Stimulated activated CD4-positive, alpha-beta T cell treated with anti-CD3 and anti-CD28 coated beads, Interleukin-4, amount 100 ng/mL, for 4 hours (primary cell): Measurements from ENCODE around the gene CDCA3.
A peak's percentile ranks its signal among the peaks of the same experiment; 100 is the strongest.

Source experiments
- DNase-seq, 2 experiments: peaks; one replicate each; pipeline ENCODE4 v3.0.0-alpha.2; 2020

CDCA3 gene

DNA sequence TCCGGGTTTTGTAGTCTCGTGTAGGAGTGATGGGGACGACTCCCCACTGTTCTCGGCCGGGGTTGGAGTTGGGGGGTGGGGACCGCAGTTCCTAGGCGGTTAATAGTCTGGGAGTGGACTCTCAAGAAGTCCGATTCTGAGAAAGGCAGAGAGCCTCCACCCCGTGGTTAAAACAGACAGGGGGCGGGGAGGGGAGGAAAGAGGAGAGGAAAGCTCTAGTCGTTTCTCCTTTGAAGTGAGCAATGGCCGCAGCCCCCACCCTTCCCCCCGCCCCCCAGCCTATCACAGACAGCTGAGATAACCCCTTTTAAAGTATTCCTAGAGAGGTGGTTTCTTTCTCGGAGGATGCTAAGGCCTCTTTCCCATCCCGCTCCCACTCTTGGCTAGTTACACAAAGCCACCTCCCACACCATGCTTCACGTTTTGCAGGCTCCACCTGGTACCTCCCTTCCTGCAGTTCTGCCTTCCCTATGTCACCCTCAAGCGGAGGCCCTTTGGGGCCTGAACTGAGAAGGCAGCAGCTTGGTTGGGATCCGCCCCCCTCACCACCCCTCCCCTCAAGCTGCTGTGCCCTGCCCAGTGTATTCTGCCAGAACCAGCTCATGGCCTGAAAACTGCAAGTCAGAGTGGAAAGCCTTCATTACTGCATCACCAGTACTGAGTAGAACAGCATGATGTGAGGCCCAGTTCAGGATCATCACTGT, 1.7 kb upstream of the CDCA3 start:
- DNase-seq: peak; percentile 56 to 68

DNA sequence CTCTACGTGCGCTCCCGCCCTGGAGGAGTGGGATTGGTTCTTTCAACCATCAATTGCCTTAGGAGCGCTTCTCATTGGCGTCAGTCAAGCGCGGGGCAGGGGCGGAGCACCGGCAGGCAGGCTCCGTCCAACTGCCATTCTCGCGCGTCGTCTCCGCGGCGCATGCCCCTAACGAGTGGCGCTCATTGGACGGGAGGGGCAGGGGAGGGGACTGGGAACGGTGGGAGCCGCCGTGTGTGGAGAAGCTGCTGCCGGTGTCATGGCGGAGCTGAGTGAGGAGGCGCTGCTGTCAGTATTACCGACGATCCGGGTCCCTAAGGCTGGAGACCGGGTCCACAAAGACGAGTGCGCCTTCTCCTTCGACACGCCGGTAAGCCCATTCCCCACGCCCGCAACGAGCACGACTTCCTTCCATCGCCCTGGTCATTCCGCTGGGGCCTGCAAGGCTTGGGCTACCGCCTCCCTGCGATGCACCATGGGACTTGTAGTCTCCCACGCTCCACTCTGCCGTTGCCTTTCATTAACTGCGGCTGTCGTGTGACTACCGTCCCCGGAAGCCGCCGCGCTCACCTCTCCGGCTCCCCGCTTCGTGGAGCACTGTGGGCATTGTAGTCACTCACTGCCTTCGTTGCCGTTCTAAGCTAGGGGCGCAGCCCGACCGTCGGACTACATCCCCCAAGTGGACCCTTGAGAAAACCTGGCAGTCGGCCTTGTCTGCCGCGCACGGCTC, 1.0 kb upstream of the CDCA3 start, which contains the start of gene USP5:
Gene USP5 (plus strand): TSS at position 230 of the 730 bp plus-strand sequence. CDS start 30 bp downstream, at position 260.
- peak; percentile 93 to 99 for DNase-seq

DNA sequence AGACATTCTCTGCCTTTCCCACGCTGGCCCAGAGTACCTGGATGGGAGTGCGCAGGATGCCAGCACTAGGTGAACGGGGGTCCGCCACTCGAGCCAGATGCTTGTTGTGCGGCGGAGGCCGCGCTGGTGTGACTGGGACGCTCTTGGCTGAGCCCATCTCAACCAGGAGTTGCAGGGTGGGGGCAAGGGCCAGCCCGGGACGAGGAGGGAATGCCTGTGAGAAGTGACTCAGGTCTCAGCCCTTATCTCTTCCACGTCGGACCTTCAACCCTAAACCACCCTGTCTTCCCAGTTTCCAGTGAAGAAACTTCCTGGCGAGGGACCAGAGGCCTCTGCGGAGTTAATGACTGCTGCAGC, 312 bp downstream of the CDCA3 start:
- no peak for DNase-seq

DNA sequence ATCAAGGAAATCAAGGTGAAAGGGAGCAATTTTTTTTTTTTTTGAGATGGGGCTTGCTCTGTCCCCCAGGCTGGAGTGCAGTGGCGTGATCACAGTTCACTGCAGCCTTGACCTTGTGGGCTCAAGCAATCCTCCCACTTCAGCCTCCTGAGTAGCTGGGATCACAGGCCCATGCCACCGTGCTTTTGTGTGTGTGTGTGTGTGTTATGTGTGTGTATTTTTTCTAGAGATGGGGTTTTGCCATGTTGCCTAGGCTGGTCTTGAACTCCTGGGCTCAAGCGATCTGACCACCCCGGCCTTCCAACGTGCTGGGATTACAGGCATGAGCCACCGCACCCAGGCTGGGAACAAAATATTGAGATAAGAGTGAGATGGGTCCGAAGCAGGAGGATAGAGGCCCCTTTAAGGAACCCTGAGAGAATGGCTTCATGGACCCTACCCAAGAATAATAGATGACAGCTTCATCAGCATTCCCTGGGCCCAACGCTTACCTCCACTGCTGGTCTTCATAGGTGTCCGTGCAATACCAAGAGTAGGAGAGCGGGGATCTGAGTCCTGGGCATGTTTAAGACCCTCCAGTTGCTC, 1.0 kb downstream of the CDCA3 start:
- DNase-seq: no peak

DNA sequence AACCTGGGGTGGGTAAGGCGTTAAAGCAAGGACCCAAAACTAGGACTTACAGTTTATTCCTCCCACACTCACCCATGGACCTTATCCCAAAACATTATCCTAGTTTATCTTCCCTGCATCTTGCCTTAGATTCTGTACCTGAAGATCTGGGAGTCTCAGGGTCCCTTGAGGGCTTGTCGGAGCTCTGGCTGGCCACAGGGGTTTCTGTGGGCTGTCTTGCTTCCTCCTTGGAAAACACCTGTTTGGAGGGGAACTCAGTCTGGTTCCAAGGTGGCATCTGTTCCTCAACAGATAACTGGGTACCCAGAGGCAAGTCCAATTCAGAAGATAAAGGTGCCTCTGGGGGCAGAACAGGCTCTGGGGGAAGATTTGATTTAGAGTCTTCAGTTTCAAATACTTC, 1.7 kb downstream of the CDCA3 start:
- no peak for DNase-seq

DNA sequence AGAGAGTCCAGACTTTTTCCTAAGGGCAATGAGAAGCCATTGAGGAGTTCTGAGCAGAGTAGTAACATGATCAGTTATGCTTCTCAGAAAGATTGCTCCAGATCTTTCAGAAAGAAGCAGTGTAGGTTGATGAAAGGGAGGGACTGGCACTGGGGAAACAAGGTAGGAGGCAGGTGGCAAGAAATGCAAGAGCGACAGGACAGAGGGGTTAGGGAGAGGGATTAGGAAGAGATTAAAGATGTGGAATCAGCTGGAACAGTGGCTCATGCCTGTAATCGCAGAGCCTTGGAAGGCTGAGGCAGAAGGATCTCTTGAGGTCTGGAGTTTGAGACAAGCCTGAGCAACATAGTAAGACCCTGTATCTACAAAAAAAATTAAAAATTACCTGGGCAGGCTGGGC, 3.4 kb downstream of the CDCA3 start:
- no peak for DNase-seq

DNA sequence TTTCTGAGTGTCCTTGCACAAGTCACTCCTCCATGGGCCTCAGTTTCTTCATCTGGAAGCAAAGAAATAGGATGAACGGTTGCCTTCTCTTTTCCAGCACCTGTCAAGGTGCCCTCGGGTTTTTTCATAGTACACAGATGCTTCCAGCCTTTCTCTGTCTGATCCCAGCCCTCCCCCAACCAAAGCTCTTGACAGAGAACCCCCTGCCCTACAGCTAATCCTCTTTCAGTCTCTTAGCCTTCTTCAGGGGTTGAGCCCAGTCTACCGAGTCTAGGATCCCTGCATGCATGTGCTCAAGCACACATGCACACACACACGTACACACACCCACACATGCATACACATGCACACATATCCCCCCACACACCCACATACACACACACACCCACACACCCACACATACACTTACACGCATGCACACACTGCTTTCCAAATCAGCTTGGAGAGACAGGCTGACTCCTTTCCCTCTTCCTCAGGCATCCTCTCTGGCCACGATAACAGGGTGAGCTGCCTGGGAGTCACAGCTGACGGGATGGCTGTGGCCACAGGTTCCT, 4.7 kb downstream of the CDCA3 start:
- DNase-seq: no peak

DNA sequence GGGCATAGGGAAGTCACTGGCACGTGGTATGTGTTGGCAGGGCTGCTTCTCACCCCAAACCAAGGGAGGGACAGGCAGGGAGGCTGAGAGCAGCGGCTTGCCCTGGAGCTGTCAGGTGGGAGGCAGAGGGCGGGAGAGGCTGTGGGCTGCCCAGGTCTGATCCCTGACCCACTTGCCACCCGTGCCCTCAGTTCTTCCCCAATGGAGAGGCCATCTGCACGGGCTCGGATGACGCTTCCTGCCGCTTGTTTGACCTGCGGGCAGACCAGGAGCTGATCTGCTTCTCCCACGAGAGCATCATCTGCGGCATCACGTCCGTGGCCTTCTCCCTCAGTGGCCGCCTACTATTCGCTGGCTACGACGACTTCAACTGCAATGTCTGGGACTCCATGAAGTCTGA, 5.7 kb downstream of the CDCA3 start:
- DNase-seq: no peak

DNA sequence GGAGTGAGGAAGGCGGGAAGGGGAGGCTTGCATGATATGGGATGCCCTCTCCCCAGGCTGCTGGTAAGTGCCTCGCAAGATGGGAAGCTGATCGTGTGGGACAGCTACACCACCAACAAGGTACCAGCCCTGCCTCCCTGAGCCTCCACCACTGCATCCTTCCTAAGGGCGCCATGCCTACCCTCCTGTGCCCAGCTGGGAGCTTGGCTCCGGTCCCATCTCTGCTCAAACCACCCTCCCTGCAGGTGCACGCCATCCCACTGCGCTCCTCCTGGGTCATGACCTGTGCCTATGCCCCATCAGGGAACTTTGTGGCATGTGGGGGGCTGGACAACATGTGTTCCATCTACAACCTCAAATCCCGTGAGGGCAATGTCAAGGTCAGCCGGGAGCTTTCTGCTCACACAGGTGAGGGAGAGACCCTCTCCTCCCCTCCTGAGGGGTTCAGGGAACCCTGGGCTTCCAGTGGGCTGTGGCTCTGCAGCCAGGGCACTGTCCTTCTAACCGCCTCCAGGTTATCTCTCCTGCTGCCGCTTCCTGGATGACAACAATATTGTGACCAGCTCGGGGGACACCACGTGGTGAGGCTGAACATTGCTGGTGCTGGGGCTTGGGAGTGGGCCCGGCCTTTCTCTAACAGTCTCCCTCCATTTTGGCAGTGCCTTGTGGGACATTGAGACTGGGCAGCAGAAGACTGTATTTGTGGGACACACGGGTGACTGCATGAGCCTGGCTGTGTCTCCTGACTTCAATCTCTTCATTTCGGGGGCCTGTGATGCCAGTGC, 7.8 kb downstream of the CDCA3 start:
- DNase-seq: no peak

DNA sequence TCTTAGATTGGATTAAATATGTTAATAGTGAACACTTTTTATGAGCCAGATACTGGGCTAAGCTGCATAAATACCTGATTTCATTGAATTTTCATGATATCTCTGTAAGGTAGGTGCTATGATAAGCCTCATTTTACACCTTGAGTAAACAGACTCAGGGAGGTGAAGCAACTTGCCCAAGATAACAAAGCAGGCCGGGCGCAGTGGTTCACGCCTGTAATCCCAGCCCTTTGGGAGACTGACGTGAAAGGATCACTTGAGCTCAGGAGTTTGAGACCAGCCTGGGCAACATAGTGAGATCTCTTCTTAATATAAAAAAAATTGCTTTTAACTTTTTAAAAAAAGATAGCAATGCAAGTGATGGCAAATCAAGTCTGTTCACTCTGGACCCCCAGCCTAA, 9.0 kb downstream of the CDCA3 start:
- DNase-seq: no peak

DNA sequence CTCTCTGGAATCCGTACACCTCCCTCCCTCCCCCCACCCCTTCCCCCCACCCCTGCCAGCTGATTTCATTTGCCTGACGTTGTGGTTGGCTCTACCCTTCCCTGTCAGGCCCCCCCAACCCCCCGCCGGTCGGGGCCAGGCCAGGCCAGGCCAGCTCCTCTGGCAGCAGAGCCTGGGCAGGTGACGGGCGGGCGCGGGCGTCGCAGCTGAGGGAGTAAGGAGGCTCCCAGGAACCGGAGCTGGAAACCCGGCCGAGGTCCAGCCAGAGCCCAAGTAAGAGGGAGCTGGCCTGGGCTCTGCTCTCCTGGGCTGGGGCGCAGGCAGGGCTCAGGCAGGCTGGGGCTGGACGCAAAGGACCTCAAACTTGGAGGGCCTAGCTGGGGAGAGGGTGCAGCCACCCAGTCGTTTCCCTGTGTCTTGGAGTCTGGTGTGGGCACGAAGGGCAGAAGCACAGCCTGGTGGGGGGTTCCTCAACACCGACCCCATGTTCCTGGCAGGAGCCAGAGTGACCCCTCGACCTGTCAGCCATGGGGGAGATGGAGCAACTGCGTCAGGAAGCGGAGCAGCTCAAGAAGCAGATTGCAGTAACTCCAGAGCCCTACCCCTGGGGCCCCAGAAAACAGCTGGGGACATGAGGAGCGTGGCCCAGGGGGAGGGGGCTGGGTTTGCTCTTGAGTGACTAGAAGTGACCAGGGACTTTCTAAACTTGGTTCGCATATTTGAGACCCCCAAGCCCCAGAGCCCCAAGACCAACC, 10.1 kb downstream of the CDCA3 start, which contains the start of gene GNB3:
Gene GNB3 (plus strand): TSS at position 165 of the 755 bp plus-strand sequence. CDS start 363 bp downstream, at position 528.
- DNase-seq: no peak

DNA sequence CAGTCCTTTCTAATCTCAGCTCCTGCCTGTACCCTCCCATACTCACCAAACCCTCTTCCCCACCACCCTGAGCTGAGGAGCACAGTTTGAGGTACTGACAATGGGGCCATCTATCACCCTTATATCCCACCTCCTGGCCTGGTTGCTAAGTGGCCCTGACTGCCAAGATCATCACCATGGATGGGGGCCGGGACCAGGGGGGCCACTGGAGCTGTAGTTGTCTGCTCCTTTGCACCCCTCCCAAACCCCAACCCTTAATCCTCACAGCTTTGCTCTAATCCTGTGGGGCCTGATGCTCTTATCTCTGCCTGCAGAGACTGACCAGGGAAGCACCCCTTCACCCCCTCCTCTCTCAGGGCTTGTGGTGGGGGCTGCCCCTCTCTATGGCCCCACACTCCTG, 10.8 kb downstream of the CDCA3 start:
- DNase-seq: no peak

DNA sequence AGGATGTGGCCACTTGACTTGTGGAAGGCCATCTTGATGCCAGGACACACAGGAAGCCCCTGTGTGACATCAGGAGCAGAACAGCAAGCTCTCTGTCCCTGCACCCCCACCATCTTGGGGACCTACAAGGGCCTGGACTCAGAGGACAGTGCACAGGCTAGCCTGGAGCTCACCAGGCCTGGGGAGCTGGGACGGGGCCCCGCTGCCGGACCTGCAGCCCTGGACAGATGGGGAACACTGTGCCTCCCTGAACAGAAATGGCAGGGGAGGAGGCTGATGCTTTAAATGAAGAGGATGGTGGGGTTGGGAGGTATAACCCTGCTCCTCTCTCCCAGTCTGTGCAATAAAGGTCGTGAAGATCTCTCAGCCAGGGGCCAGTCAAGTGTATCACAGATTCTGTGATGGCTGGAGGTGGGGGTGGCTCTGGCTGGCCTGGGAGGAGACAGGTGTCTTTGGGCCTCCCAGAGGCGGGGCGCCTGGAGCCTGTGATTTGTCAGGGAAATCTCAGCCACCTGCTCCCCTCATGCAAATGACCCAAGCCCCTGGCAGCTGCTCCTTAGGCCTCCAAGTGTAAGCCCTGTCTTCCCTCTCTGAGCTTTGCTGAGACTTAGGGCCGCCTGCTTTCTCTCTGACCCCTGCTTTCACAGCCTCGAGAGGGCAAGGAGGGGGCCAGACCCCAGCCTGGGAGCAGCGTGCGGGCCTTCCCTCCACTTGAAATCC, 11.4 kb downstream of the CDCA3 start:
- no peak for DNase-seq

DNA sequence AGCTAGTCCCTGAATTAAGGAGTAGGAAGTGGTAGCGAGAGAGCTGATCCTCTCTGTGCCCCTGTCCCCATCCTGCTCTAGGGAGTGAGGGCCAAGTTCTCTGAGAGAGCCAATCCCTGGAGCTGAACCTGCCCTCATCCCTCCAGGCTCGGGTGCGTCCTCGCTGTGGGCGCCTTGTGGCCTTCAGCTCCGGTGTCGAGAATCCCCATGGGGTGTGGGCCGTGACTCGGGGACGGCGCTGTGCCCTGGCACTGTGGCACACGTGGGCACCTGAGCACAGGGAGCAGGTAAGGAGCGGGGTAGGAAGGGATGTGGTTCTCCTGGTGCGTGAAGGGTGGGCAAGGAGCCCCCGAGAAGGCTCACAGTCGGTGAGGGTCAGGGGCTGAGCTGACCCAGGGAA, 12.2 kb downstream of the CDCA3 start:
- no peak for DNase-seq

DNA sequence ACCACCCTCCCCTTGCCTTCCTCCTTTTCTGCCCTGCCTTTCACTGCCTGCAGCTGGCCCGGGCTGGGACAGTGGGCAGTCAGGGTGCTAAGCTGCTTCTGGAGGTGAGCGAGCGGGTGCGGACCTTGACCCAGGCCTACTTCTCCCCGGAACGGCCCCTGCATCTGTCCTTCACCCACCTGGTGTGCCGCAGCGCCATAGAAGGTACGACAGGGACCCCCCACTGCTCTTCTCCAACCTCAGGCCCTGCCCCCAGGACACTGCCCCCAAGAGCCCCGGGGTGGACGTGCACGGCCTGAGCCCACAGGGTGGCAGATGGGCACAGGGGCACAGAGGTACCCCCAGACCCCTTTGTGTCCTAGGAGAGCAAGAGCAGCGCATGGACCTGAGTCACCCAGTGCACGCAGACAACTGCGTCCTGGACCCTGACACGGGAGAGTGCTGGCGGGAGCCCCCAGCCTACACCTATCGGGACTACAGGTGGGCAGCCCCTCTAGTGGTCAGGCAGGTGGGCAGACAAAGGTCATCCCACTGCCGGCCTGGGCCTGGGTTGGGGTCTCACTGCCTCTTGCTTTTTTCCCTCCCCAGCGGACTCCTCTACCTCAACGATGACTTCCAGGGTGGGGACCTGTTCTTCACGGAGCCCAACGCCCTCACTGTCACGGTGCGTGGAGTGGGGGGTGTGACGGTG, 13.6 kb downstream of the CDCA3 start:
- DNase-seq: no peak

DNA sequence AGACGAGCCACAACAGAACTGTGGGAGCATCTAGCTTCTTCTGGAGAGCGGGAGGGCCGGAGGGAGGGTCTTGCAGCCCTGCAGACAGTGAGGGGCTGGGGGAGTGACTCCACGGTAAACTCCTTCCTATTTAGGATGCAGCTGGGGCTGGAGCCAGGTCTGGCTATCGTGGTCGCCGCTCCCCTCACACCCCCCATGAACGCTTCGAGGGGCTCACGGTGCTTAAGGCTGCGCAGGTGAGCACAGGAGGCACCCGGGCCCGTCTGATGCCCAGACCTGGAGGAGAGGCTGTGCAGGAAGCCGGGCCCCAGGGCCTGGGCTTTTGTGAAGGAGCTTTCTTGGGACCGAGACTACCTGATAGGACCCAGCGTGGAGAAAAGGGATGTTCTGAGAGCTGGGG, 14.2 kb downstream of the CDCA3 start:
- DNase-seq: no peak

DNA sequence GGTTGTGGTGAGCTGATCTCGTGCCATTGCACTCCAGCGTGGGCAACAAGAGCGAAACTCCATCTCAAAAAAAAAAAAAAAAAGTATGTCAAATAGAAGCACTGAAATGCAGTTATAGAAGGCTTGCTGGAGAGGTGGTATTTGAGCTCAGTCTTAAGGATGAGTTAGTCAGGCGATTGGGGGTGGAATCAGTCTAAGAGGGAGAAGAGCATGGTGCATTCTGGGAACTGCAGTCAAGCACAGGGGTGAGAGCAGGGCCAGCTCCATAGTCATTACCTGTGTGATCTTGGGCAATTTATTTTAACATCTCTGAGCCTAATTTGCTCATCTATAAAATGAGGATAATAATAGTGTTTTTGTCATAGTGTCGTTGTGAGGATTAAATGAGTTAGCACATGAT, 16.2 kb downstream of the CDCA3 start:
- DNase-seq: no peak

DNA sequence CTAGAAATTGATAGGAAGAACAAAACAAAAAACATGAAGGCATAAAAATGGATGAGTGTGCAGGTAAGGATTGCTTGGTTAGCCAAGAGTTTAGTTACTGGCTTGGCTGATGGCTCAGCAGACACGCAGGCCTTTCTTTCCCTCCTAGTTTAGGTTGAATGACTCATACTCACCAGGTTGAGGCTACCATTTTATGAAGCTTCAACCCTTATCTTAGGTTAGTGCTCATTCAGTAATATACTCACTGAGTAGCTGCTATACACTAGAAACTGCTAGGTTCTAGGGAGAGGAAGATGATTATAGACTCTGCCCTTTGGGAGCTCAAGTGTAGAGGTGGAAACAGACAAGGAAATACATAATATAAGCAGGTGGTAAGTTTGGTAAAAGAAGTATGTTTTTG, 16.8 kb downstream of the CDCA3 start:
- DNase-seq: no peak

DNA sequence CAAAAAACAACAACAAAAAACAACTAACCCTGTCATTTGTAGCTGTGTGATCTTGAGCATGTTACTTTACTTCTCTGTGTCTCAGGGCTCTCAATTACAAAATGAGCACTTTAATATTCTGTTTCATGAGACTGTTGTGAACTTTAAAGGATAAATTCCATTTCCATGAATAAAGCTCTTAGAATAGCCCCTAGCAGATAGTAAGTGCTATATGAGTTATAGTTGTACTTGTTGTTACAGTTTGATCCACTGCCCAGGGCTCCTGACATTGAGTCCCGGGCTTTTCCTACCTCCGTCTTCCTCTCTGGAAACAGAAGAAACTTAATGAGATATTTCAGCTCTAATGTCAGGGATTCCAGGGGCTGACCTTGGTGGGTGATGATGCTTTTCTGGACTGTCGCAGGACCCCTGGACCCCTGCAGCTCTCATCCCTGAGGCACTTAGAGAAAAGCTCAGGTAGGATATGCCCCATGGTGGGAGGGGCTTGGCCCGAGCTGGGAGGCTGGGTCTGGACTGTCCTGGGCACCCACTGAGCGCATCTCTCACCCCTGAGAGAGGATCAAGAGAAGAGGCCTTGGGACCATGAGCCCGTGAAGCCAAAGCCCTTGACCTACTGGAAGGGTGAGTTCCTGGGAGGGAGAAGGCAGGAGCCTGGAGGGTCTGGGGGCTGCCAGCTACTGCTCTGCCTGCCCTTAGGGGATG, 17.7 kb downstream of the CDCA3 start:
- no peak for DNase-seq

DNA sequence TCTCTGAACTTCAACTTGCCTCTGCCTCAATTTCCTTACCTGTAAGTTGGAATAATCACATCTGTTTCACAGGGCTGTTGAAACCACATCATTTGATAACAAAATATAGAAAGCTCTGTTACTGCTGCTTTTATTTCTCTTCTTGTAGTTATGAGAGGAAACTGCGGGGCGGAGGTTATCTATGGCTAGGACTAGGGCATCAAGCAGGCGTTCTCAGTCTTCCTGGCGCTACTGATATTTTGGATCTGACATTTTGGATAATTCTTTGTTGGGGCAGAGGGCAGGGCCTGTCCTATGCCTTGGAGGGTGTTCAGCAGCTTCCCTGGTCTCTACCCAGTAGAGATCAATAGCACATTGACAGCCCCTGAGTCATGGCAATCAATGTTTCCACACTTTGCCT, 19.0 kb downstream of the CDCA3 start:
- no peak for DNase-seq
